ENCODE measurements around the gene SLC1A5. TPM values are rescaled to one million over a fixed set of nuclear protein-coding genes. Genes with fewer than 3 reads are reported as not detected.

The SLC1A5 gene
- total RNA-seq, 2 donors from 2014 or later = 122 to 214 TPM

DNA sequence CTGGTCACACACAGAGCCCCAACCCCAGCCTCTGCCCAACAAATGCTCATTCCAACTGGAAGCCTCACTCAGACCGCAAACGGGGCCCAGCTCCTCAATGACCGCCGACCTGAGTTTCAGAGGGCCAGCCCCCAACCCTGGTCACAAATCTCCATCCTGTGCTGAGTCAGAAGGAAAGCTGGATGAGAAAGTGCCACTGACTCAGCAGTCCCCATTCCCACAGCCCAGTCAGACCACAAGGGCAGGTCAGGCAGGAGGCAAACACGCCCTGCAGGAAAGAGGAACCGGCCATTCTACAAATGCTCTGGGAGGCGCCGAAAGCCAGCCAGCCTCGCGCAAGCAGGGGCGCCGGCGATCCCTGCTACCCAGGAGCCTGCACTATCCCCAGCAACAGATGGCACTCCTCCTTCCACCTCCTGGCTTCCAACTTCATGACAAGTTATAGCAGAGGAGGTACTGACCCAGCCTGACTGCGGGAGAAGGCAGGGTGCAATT lies 57.3 kb downstream of the SLC1A5 start:
- intact Hi-C loops (cut with DNase I) = no loop called here
- DNase-seq (ENCODE audit: low spot score) = no peak
- H3K27ac ChIP-seq = no peak overlapping the region
- H3K9me3 ChIP-seq = no peaks in the 10 kb centered on the region
- H3K4me3 ChIP-seq = no peak overlapping the region
- H3K4me1 ChIP-seq (replicated peaks) = no peaks in the 10 kb centered on the region
- WGBS = 43% methylated on average over 14 of the region's 14 CpGs
- peaks cover 0 to 46% of the 10 kb centered on the region in 2 donors for H3K36me3 ChIP-seq
- TF ChIP-seq POLR2A (IDR thresholded peaks at IDR 0.05) = no peak
- TF ChIP-seq POLR2AphosphoS5 (IDR thresholded peaks at IDR 0.05) = no peak
- TF ChIP-seq, protein P1, sequence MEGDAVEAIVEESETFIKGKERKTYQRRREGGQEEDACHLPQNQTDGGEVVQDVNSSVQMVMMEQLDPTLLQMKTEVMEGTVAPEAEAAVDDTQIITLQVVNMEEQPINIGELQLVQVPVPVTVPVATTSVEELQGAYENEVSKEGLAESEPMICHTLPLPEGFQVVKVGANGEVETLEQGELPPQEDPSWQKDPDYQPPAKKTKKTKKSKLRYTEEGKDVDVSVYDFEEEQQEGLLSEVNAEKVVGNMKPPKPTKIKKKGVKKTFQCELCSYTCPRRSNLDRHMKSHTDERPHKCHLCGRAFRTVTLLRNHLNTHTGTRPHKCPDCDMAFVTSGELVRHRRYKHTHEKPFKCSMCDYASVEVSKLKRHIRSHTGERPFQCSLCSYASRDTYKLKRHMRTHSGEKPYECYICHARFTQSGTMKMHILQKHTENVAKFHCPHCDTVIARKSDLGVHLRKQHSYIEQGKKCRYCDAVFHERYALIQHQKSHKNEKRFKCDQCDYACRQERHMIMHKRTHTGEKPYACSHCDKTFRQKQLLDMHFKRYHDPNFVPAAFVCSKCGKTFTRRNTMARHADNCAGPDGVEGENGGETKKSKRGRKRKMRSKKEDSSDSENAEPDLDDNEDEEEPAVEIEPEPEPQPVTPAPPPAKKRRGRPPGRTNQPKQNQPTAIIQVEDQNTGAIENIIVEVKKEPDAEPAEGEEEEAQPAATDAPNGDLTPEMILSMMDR (IDR thresholded peaks at IDR 0.05) = no peak
- H3K27me3 ChIP-seq (replicated peaks; ENCODE audit: insufficient read depth) = no peaks in the 10 kb centered on the region

DNA sequence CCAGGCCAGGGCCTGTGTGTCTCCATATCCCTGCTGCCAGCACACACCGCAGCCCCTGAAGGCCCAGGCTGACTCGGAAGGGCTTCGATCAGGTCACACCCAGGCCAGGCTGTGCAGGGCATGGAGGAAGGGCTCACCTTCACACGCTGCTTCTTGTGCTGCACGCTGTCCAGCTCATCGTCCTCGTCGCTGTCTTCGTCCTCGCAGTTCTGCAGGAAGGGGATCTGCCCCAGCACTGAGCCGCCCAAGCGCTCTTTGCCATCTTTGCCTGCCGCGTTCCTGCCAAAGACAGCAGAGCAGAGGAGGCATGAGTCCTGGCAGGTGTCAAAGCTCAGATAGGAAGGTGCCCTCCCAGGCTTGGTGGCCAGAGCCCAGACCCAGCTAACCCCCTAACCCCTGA lies 57.8 kb downstream of the SLC1A5 start:
- Histone ChIP-seq H3K27me3 (replicated peaks; ENCODE audit: insufficient read depth) (no peaks in the 10 kb centered on the region), H3K27ac (no peak overlapping the region), H3K4me3 (no peak overlapping the region), H3K9me3 (no peaks in the 10 kb centered on the region), H3K4me1 (replicated peaks) (no peaks in the 10 kb centered on the region), H3K36me3 (peaks cover 0 to 50% of the 10 kb centered on the region in 2 donors)
- TF ChIP-seq POLR2AphosphoS5 (IDR thresholded peaks at IDR 0.05) (no peak), POLR2A (IDR thresholded peaks at IDR 0.05) (no peak)
- TF ChIP-seq, protein P1 (IDR thresholded peaks at IDR 0.05) = no peak
- no peak for DNase-seq (ENCODE audit: low spot score)
- WGBS = 97% methylated on average over 14 of the region's 14 CpGs
- intact Hi-C loops (cut with DNase I) = no loop called here

DNA sequence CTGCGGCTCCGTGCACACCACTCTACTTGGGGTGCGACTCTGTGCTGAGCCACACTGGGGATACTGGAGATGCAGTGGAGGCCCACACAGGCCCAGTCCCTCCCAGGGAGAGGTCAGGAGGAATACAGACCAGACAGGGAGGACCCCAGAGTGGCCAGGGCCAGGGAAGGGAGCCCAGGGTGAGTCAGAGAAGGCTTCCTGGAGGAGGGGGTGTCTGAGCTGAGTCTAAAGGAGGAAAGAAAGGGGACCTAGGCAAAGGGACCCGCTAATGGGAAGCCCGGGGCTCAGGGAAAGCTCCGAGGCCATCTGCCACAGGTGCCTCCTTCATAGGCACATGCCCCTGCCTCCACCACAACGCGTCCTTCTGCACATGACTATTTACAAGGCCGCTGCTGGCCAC lies 58.2 kb downstream of the SLC1A5 start:
- WGBS = 90% methylated on average over 9 of the region's 9 CpGs
- intact Hi-C loops (cut with DNase I) = no loop called here
- TF ChIP-seq POLR2AphosphoS5 (IDR thresholded peaks at IDR 0.05) (no peak), POLR2A (IDR thresholded peaks at IDR 0.05) (no peak)
- TF ChIP-seq, protein P1 (IDR thresholded peaks at IDR 0.05) = no peak
- H3K27ac ChIP-seq = no peak overlapping the region
- no peaks in the 10 kb centered on the region for H3K4me1 ChIP-seq (replicated peaks)
- no peak overlapping the region for H3K4me3 ChIP-seq
- no peak for DNase-seq (ENCODE audit: low spot score)
- H3K36me3 ChIP-seq = peaks cover 2 to 54% of the 10 kb centered on the region in 2 donors
- H3K27me3 ChIP-seq (replicated peaks; ENCODE audit: insufficient read depth) = no peaks in the 10 kb centered on the region
- H3K9me3 ChIP-seq = no peaks in the 10 kb centered on the region

DNA sequence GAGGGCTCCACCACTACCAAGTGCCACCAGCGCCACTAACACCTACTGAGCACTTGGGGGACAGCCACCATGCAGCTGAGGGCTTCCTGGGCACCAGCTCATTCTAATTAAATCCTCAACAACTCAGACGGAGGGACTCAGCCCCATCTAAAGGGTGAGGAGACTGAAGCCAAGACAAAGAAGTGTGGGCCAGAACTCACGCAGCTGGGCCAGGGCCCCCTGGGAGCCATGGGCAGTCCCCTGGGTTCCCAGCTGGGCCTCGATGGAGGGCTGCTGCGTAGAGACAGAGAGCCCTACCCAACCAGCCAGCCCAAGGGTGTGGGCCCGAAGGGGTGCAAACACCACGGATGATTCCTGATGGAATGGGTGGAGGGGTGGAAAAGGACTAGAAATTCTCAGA lies 58.7 kb downstream of the SLC1A5 start:
- intact Hi-C loops (cut with DNase I) = no loop called here
- DNase-seq (ENCODE audit: low spot score) = no peak
- Histone ChIP-seq H3K27ac (no peak overlapping the region), H3K27me3 (replicated peaks; ENCODE audit: insufficient read depth) (no peaks in the 10 kb centered on the region), H3K4me1 (replicated peaks) (no peaks in the 10 kb centered on the region), H3K36me3 (peaks cover 7 to 58% of the 10 kb centered on the region in 2 donors), H3K9me3 (no peaks in the 10 kb centered on the region), H3K4me3 (no peak overlapping the region)
- TF ChIP-seq POLR2A (IDR thresholded peaks at IDR 0.05) (no peak), POLR2AphosphoS5 (IDR thresholded peaks at IDR 0.05) (no peak)
- TF ChIP-seq, protein P1 (IDR thresholded peaks at IDR 0.05) = no peak
- WGBS = 90% methylated on average over 7 of the region's 7 CpGs

DNA sequence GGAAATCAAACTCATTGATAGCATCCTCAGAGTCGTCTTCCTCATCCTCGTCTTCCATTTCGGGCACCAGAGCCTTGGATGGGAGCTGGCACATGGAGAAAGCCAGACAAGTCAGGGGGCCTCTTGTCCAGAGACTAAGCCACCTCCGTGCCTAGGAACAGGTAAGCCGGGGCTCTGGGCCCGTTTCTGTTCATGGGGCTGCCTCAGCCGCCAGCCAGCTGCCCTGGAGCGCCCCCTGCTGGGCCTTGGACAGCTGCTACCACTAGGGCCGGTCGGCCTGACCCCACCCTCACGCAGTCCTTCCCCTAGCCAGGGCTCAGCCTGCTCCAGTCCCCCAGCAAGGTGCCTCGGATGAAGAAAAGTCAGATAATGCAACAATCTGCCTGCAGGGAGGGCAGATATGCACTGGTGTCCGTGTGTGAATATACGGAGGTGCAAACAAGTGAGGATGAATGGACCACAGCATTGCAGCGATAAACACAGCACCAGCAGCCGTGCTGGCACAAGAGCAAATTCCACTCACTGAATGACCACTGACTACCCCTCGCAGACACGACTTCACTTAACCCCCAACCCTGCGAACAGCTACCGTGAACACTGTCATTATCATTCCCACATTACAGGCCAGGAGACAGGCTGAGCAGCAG lies 59.6 kb downstream of the SLC1A5 start:
- DNase-seq (ENCODE audit: low spot score) = peak; percentile 60
- Histone ChIP-seq H3K27ac (no peak overlapping the region), H3K27me3 (replicated peaks; ENCODE audit: insufficient read depth) (no peaks in the 10 kb centered on the region), H3K9me3 (no peaks in the 10 kb centered on the region), H3K4me3 (no peak overlapping the region), H3K36me3 (peaks cover 12 to 58% of the 10 kb centered on the region in 2 donors), H3K4me1 (replicated peaks) (no peaks in the 10 kb centered on the region)
- 47% methylated on average over 20 of the region's 20 CpGs for WGBS
- TF ChIP-seq POLR2AphosphoS5 (IDR thresholded peaks at IDR 0.05) = no peak
- TF ChIP-seq, protein P1 (IDR thresholded peaks at IDR 0.05) = peak; percentile 72 to 89 (median 79)
- TF ChIP-seq POLR2A (IDR thresholded peaks at IDR 0.05) = no peak
- intact Hi-C loops (cut with DNase I) = loop anchor here (1.0 kb wide), 1 partner anchor 25 kb away; no protein-coding TSS in a partner anchor

All from prostate gland (tissue), 2 donors.